ENCODE data around the gene EFNA5.

DNA sequence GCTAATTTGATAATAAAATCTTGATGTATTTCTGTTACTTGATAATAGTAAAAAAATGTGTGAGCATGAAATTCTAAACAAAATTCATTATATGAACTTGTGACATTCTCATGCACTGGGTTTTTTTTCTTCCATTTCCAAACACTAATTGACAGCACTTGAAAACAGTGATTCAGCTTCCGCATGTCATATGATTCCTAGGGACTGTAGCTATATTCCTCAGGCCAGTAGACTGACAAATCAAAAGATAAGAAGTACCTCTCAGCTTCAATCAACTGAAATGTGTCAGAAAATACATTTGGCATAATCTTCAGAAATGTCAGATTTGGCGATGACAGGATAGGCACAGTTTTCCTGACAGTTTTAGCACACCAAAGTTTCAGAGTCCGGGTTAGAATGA lies 52.5 kb downstream of the EFNA5 start:
- TF ChIP-seq ZNF274 (IDR thresholded peaks at IDR 0.05; ENCODE audit: low read depth, low read length) = no peak
- TF ChIP-seq SUZ12 (IDR thresholded peaks at IDR 0.05; ENCODE audit: extremely low read depth, insufficient read depth, insufficient read length) = no peak
- TF ChIP-seq YY1 (IDR thresholded peaks at IDR 0.05; ENCODE audit: insufficient read depth, insufficient read length) = no peak

Data from NT2/D1 (cell line).